DOHH2 (cell line): Measurements from ENCODE around the gene ZNF800.

Experiments used
- EZH2phosphoT487 ChIP-seq: fragments of 200-600 bp; sonication (generic); IDR thresholded peaks from 2 replicates; pipeline ENCODE4 v1.6.1; 2017; ENCODE audit warnings: borderline replicate concordance, mild to moderate bottlenecking, antibody characterized with exemption, low read length, moderate library complexity, mixed read lengths
- TF ChIP-seq, protein P1 (sequence below): fragments of 200-600 bp; sonication (generic); IDR thresholded peaks from one replicate; pipeline ENCODE4 v1.5.1; 2014; ENCODE audit warnings: antibody characterized with exemption, mild to moderate bottlenecking, low read depth, low read length; ENCODE audit not compliant: poor library complexity, severe bottlenecking

DNA sequence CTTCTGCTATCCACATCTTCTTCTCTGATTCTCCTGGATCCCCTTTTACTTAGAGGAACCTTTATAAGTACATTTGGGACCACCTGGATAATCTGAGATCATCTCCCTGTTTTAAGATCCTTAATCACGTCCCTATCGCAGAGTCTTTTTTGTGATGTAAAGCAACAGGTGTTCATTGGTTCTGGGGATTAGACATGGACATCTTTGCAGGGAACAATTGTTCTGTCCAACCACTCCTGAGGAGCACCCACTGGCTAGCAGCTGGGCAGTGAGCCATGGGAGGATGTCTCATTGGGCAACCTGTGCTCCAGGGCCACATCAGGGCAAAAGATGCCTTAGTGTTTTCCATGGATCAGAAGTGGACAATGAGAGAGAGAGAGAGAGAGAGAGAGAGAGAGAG is 56.0 kb downstream of the ZNF800 start:
- TF ChIP-seq, protein P1, sequence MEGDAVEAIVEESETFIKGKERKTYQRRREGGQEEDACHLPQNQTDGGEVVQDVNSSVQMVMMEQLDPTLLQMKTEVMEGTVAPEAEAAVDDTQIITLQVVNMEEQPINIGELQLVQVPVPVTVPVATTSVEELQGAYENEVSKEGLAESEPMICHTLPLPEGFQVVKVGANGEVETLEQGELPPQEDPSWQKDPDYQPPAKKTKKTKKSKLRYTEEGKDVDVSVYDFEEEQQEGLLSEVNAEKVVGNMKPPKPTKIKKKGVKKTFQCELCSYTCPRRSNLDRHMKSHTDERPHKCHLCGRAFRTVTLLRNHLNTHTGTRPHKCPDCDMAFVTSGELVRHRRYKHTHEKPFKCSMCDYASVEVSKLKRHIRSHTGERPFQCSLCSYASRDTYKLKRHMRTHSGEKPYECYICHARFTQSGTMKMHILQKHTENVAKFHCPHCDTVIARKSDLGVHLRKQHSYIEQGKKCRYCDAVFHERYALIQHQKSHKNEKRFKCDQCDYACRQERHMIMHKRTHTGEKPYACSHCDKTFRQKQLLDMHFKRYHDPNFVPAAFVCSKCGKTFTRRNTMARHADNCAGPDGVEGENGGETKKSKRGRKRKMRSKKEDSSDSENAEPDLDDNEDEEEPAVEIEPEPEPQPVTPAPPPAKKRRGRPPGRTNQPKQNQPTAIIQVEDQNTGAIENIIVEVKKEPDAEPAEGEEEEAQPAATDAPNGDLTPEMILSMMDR = no peak
- TF ChIP-seq EZH2phosphoT487 = no peak
